Measurements from ENCODE around the gene CNTFR. TPM values are rescaled to one million over a fixed set of nuclear protein-coding genes. Genes with fewer than 3 reads are reported as not detected.
A peak's percentile ranks its signal among the peaks of the same experiment; 100 is the strongest.

Gene CNTFR
- total and polyA plus RNA-seq, 12 donors = 1.1 to 15.2 (median 3.8) TPM

DNA sequence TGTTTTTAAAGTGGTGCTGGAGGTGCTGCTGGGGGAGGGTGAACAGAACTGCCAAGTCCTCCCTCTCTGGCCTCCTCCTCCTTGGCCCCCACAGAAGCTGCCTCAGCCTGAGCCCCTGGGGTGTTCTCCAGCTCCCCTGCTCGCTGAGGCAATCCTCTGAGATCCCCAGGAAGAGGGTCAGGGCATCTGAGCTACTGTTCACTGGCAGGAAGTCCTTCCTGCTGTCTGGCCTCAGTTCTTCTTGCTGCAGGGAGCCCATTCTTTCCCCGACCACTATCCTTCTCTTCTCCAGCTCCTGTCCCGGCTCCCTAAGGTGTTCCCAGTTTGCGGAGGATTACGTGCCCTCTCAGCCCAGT is 9.7 kb downstream of the CNTFR start:
- H3K36me3 ChIP-seq (replicated peaks in 1 of 2) = no peaks in the 10 kb centered on the region
- no peak for TF ChIP-seq POLR2A (IDR thresholded peaks at IDR 0.05)
- TF ChIP-seq, protein P1, sequence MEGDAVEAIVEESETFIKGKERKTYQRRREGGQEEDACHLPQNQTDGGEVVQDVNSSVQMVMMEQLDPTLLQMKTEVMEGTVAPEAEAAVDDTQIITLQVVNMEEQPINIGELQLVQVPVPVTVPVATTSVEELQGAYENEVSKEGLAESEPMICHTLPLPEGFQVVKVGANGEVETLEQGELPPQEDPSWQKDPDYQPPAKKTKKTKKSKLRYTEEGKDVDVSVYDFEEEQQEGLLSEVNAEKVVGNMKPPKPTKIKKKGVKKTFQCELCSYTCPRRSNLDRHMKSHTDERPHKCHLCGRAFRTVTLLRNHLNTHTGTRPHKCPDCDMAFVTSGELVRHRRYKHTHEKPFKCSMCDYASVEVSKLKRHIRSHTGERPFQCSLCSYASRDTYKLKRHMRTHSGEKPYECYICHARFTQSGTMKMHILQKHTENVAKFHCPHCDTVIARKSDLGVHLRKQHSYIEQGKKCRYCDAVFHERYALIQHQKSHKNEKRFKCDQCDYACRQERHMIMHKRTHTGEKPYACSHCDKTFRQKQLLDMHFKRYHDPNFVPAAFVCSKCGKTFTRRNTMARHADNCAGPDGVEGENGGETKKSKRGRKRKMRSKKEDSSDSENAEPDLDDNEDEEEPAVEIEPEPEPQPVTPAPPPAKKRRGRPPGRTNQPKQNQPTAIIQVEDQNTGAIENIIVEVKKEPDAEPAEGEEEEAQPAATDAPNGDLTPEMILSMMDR (IDR thresholded peaks at IDR 0.05) = no peak
- no peak for DNase-seq
- peak overlapping the region in 1 of 5 donors; percentile 21 for H3K27ac ChIP-seq
- H3K4me1 ChIP-seq (replicated peaks in 1 of 2) = peaks cover 0 to 5% of the 10 kb centered on the region in 2 donors
- H3K9me3 ChIP-seq (replicated peaks in 1 of 3) = no peaks in the 10 kb centered on the region
- intact Hi-C loops (cut with DNase I) = no loop called here
- H3K27me3 ChIP-seq = peaks cover 16% of the 10 kb centered on the region
- H3K4me3 ChIP-seq = no peak overlapping the region
- 75 to 88% (median 82%) methylated on average over 5 of the region's 5 CpGs for WGBS, 4 donors

DNA sequence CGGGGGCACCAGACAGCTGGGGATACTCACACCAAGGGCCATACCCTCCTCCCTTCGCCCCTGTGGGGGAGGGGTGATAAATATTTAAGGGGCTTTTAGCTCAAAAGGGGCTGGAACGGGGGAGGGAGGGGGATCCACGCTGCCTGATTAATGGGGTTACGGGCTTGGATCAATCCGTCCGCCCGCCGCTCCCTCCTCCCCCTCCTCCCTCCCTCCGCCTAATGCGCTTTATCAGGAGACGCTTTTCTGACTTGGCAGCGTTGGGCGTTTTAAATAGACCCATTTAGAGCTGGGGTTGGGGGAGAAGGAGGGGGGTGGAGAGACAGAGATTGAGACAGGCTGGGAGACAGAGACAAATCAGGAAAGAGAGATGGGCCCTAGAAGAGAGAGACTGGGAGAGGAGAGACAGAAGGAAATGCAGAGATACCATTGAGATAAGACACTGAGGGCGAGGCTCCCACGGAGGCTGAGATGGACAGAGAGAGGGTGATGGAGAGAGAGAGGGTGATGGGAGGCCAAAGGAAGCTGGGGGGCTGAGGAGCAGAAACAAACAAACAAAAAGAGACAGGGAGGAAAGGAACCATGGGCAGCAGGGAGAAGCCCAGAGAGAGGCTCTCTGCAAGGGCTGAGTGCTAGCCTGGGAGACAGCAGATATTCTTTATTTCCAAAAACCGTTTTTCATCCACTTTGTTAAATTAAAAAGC is 10.3 kb downstream of the CNTFR start:
- Histone ChIP-seq H3K36me3 (replicated peaks in 1 of 2) (no peaks in the 10 kb centered on the region), H3K4me1 (replicated peaks in 1 of 2) (peaks cover 0 to 5% of the 10 kb centered on the region in 2 donors), H3K27ac (peak overlapping the region in 1 of 5 donors; percentile 70), H3K9me3 (replicated peaks in 1 of 3) (no peaks in the 10 kb centered on the region), H3K4me3 (no peak overlapping the region), H3K27me3 (peaks cover 16% of the 10 kb centered on the region)
- intact Hi-C loops (cut with DNase I) = no loop called here
- 26 to 47% (median 37%) methylated on average over 14 to 17 of the region's 17 CpGs for WGBS, 4 donors
- TF ChIP-seq, protein P1 (IDR thresholded peaks at IDR 0.05) = no peak
- no peak for TF ChIP-seq POLR2A (IDR thresholded peaks at IDR 0.05)
- DNase-seq = no peak

DNA sequence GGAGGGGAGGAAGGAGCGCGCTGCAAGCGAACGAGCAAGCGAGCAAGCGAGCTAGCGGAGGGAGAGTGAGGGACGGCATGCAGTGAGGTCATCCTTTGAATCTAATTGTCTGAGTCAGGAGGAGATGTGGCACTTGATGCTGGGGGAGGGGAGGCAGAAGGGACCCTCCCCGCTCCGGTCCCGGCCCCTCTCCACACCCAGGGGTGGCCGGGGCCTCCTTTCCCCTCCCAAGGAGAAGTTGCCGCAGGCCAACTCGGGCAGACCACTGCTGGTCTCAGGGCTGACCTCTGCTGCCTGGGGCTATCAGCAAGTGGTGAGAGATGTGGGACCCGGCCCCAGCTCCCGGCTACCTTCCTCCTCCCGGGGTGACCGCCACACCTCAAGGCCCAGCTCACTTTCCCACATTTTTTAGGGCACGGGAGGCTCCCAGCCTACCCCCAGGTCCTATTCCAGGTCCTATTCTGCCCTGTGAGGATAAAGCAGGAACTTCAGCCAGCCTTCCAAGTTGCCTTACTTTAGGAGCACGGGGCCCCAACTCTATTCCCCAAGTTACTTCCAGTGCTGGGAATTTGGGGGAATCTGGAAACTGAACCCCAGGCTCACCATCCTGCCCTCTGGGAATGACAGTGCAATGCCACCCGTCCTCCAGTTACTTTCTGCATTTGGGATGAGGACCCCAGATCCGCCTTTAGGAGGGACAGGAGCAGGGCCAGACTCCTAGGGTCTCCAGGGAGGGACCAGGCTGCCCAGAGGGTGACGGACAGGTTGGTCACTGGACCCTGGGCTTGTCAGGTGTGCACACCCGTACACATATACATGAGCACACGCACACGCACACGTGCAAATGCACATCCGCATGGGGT is 11.1 kb downstream of the CNTFR start:
- Histone ChIP-seq H3K27me3 (peaks cover 16% of the 10 kb centered on the region), H3K4me3 (peak overlapping the region in 1 of 4 donors; percentile 51), H3K36me3 (replicated peaks in 1 of 2) (no peaks in the 10 kb centered on the region), H3K4me1 (replicated peaks in 1 of 2) (peaks cover 0 to 5% of the 10 kb centered on the region in 2 donors), H3K9me3 (replicated peaks in 1 of 3) (no peaks in the 10 kb centered on the region), H3K27ac (peak overlapping the region in 1 of 5 donors; percentile 70)
- TF ChIP-seq, protein P1 (IDR thresholded peaks at IDR 0.05) = no peak
- no peak for TF ChIP-seq POLR2A (IDR thresholded peaks at IDR 0.05)
- DNase-seq = peak in 1 of 7 donors; percentile 28
- intact Hi-C loops (cut with DNase I) = no loop called here
- WGBS, 4 donors = 26 to 50% (median 28%) methylated on average over 12 to 28 of the region's 28 CpGs
